ENCODE data around the gene STAG2. TPM values are rescaled to one million over a fixed set of nuclear protein-coding genes. Genes with fewer than 3 reads are reported as not detected.

The STAG2 gene
- total RNA-seq, 1 experiment from 2014 or later = 66.3 TPM

- Histone ChIP-seq H4K20me1 (ENCODE audit: insufficient read depth) (no peaks in the 10 kb centered on the region), H3K9me2 (ENCODE audit: insufficient read depth) (no peaks in the 10 kb centered on the region), H3K4me1 (ENCODE audit: control insufficient read depth in 1 of 2, insufficient read depth in 2 of 2, low read length in 2 of 2) (no peaks in the 10 kb centered on the region), H3K79me2 (ENCODE audit: insufficient read depth, low read length) (0 out of 2 replicates have a peak, but pooled peaks cover 1% of the 10 kb centered on the region), H3K27me3 (ENCODE audit: insufficient read depth, low read length) (no peaks in the 10 kb centered on the region), H3K4me3 (replicated peaks in 1 of 2; ENCODE audit: low read depth in 1 of 2, low read length in 2 of 2) (no peak overlapping the region), H3K4me2 (ENCODE audit: low read length) (no peak overlapping the region), H2AFZ (ENCODE audit: low read depth, low read length, poor library complexity, severe bottlenecking) (no peak overlapping the region), H3K9me3 (ENCODE audit: control insufficient read depth in 1 of 2, insufficient read depth in 1 of 2, low read depth in 1 of 2, low read length in 2 of 2) (no peaks in the 10 kb centered on the region), H3K9ac (ENCODE audit: low read length) (no peak overlapping the region), H3K36me3 (ENCODE audit: control insufficient read depth in 1 of 2, insufficient read depth in 2 of 2, low read length in 2 of 2) (peaks cover 0 to 5% of the 10 kb centered on the region in 2 experiments; a peak in 1 of 4 replicates), H3K27ac (ENCODE audit: low read depth, low read length) (no peak overlapping the region)
- intact Hi-C loops (cut with micrococcal nuclease) = no loop called here
- CTCF ChIA-PET = no interaction called here
- RAD21 ChIA-PET (ENCODE audit: low non-redundant PET in 1 of 2, low total read pairs in 2 of 2, uncharacterized antibody in 2 of 2, unreplicated experiment in 2 of 2) = no interaction called here
- DNase-seq (ENCODE audit: low read depth, low spot score) (no peak), ATAC-seq (no peak)
- POLR2A ChIA-PET = no interaction called here
- BruUV-seq (replicated peaks) = no TSS peak
- TF ChIP-seq ELF1 (IDR thresholded peaks at IDR 0.05; ENCODE audit: borderline replicate concordance, low read depth) (no peak), CBX3 (IDR thresholded peaks at IDR 0.05; ENCODE audit: low read depth) (no peak), RAD21 (IDR thresholded peaks at IDR 0.05; ENCODE audit: low read depth) (no peak), SRF (IDR thresholded peaks at IDR 0.05; ENCODE audit: low read depth) (no peak), POLR2A (IDR thresholded peaks at IDR 0.05; ENCODE audit: borderline replicate concordance, extremely low read depth, insufficient read depth, insufficient read length) (no peak), EGR1 (IDR thresholded peaks at IDR 0.05; ENCODE audit: low read depth) (no peak), REST (IDR thresholded peaks at IDR 0.05; ENCODE audit: low read depth) (no peak)
Observed at GRCh38 chrX:124030520-124030919, 69.0 kb downstream of the STAG2 start.

GRCh38 chrX:124033821-124034220, 72.3 kb downstream of the STAG2 start:
- intact Hi-C loops (cut with micrococcal nuclease) = no loop called here
- ChIA-PET POLR2A (no interaction called here), CTCF (no interaction called here), RAD21 (ENCODE audit: low non-redundant PET in 1 of 2, low total read pairs in 2 of 2, uncharacterized antibody in 2 of 2, unreplicated experiment in 2 of 2) (no interaction called here)
- Histone ChIP-seq H3K36me3 (ENCODE audit: control insufficient read depth in 1 of 2, insufficient read depth in 2 of 2, low read length in 2 of 2) (peaks cover 0 to 5% of the 10 kb centered on the region in 2 experiments; a peak in 1 of 4 replicates), H3K79me2 (ENCODE audit: insufficient read depth, low read length) (no peaks in the 10 kb centered on the region), H3K9ac (ENCODE audit: low read length) (no peak overlapping the region), H3K9me2 (ENCODE audit: insufficient read depth) (no peaks in the 10 kb centered on the region), H4K20me1 (ENCODE audit: insufficient read depth) (no peaks in the 10 kb centered on the region), H3K9me3 (ENCODE audit: control insufficient read depth in 1 of 2, insufficient read depth in 1 of 2, low read depth in 1 of 2, low read length in 2 of 2) (no peaks in the 10 kb centered on the region), H2AFZ (ENCODE audit: low read depth, low read length, poor library complexity, severe bottlenecking) (no peak overlapping the region), H3K4me3 (replicated peaks in 1 of 2; ENCODE audit: low read depth in 1 of 2, low read length in 2 of 2) (no peak overlapping the region), H3K27me3 (ENCODE audit: insufficient read depth, low read length) (no peaks in the 10 kb centered on the region), H3K4me2 (ENCODE audit: low read length) (no peak overlapping the region), H3K4me1 (ENCODE audit: control insufficient read depth in 1 of 2, insufficient read depth in 2 of 2, low read length in 2 of 2) (no peaks in the 10 kb centered on the region), H3K27ac (ENCODE audit: low read depth, low read length) (no peak overlapping the region)
- no peak for TF ChIP-seq REST (IDR thresholded peaks at IDR 0.05; ENCODE audit: low read depth)
- no peak for ATAC-seq
- BruUV-seq (replicated peaks) = no TSS peak
- no peak for DNase-seq (ENCODE audit: low read depth, low spot score)

Measured in HCT116 (cell line).